Nephron progenitor cell (in vitro differentiated cells): ENCODE data around the gene CACNA1G.

Source experiments
- DNase-seq: peaks from one replicate; pipeline ENCODE4 v3.0.0; 2021
- H3K27ac Mint-ChIP-seq: 2 replicates; pipeline ENCODE4 v1.8.0; 2021; ENCODE audit warnings: mild to moderate bottlenecking, moderate library complexity, mixed read lengths
- H3K27me3 Mint-ChIP-seq: 2 replicates; pipeline ENCODE4 v1.8.0; 2021; ENCODE audit warnings: mild to moderate bottlenecking, low read depth, mixed read lengths; ENCODE audit not compliant: poor library complexity
- H3K36me3 Mint-ChIP-seq: 2 replicates; pipeline ENCODE4 v1.8.0; 2021; ENCODE audit warnings: low read depth, mixed read lengths
- H3K4me1 Mint-ChIP-seq: 2 replicates; pipeline ENCODE4 v1.8.0; 2021; ENCODE audit warnings: mixed read lengths
- H3K4me3 Mint-ChIP-seq: 2 replicates; pipeline ENCODE4 v1.8.0; 2021; ENCODE audit warnings: mild to moderate bottlenecking, moderate library complexity, mixed read lengths
- H3K9me3 Mint-ChIP-seq: 2 replicates; pipeline ENCODE4 v1.8.0; 2021; ENCODE audit warnings: mild to moderate bottlenecking, moderate library complexity, mixed read lengths
- TF ChIP-seq, protein P1 (sequence below): fragments of 200-600 bp; sonication (generic); IDR thresholded peaks from 2 replicates; pipeline ENCODE4 v1.5.0; 2021; ENCODE audit warnings: antibody characterized with exemption

CACNA1G gene

DNA sequence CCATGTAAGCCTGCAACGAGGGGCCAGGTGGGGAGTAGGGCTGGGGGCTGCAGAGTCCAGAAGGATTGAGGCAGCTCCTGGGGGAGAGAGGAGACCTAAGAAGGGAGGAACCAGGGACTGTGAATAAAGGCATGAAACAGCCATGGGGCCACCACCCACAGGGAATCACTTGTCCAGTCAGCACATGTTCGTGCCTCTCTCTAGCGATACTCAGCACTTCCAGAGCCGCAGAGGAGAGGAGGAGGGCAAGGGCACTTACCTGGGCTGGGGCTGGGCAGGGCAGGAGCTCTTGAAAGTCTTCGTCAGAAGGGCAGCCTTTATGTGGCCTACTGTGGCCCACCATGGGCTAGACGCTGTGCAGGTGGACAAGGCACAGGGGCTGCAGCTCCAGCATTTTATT lies 24.2 kb downstream of the CACNA1G start:
- TF ChIP-seq, protein P1, sequence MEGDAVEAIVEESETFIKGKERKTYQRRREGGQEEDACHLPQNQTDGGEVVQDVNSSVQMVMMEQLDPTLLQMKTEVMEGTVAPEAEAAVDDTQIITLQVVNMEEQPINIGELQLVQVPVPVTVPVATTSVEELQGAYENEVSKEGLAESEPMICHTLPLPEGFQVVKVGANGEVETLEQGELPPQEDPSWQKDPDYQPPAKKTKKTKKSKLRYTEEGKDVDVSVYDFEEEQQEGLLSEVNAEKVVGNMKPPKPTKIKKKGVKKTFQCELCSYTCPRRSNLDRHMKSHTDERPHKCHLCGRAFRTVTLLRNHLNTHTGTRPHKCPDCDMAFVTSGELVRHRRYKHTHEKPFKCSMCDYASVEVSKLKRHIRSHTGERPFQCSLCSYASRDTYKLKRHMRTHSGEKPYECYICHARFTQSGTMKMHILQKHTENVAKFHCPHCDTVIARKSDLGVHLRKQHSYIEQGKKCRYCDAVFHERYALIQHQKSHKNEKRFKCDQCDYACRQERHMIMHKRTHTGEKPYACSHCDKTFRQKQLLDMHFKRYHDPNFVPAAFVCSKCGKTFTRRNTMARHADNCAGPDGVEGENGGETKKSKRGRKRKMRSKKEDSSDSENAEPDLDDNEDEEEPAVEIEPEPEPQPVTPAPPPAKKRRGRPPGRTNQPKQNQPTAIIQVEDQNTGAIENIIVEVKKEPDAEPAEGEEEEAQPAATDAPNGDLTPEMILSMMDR = no peak
- DNase-seq = no peak
- peaks cover 11% of the 10 kb centered on the region for H3K27me3 Mint-ChIP-seq
- H3K27ac Mint-ChIP-seq = no peak overlapping the region
- no peaks in the 10 kb centered on the region for H3K9me3 Mint-ChIP-seq
- H3K4me3 Mint-ChIP-seq = no peak overlapping the region
- peaks cover 93% of the 10 kb centered on the region for H3K4me1 Mint-ChIP-seq
- no peaks in the 10 kb centered on the region for H3K36me3 Mint-ChIP-seq

DNA sequence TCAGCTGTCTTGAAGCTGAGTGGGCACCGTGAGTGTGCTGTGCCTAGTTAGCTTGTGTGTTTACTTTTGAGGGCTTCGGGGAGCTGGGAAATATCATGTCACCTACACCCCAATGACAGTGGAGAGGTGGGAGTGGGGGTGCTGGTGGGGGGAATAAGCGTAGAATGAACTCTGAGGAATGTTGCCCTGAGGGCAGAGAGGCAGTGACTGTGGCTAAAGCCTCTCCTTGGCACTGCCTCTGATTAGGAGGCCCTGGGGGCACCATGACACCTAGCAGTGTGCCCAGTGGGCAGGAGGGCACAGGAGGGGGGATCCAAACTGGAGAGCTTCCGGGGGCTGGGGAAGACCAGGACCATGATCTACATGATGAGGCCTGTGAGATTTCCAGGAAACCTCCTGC lies 24.8 kb downstream of the CACNA1G start:
- Mint-ChIP-seq H3K4me3 (no peak overlapping the region), H3K4me1 (peaks cover 94% of the 10 kb centered on the region), H3K36me3 (no peaks in the 10 kb centered on the region), H3K27ac (no peak overlapping the region), H3K27me3 (peaks cover 11% of the 10 kb centered on the region), H3K9me3 (no peaks in the 10 kb centered on the region)
- DNase-seq = no peak
- TF ChIP-seq, protein P1 = no peak

DNA sequence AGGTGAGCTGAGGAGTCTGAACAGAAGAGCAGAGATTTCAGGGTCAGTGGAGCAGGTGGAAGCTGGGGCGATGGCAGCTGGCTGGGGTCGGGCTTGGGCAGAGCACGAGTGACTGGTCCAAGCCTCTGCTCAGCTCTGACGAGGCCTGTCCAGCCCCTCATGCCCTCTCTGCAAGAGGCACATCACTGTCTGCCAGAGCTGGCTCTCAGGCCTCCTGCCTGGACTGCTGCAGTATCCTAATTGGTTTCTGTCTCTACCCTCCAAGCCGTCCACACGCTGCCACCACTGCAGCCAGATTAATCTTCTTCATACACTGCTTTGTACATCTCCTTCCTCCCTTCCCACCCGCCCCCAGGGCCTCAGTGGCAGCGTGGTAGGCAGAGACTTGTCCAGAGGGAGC lies 25.4 kb downstream of the CACNA1G start:
- TF ChIP-seq, protein P1 = no peak
- Mint-ChIP-seq H3K27me3 (peaks cover 11% of the 10 kb centered on the region), H3K4me3 (no peak overlapping the region), H3K27ac (peak overlapping the region; percentile 12), H3K36me3 (no peaks in the 10 kb centered on the region), H3K9me3 (no peaks in the 10 kb centered on the region), H3K4me1 (peaks cover 90% of the 10 kb centered on the region)
- DNase-seq = no peak

DNA sequence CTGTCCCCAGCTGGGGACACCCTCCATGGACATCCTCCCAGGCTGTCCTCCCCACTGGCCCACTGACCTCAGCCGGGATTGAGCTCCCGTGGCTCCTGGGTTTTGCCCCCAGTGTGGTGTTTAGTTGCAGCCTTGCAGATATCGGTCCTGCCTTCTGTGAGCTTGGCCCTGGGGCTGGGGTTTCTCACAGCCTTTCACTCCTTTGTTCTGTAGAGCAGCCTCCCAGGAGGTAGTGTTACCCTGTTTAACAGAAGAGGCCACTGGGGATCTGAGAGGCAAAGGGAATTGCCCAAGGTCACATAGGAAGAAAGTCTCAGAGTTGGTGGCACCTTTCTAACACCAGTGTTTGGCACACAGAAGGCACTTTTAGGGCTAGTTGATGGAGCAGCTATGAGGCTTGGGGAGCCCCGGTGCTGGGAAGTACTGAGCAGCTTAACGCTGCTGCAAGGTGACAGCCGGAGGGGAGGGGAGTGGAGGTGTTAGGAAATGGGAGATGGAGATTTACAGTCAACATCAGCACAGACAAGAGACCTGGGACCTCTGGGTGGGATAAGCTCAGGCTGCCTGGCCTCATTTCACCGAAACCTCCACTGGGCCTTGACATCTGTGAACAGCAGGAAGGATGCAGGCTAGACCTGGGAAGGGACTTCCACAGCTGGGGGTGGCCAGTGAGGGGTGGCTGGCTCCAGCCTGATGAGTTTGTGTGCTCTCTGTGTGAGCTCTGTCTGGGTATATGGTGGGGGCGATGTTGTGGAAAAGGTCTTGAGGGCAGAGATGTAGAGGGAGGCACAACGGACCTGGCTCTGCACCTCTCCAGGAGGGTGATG lies 26.1 kb downstream of the CACNA1G start:
- TF ChIP-seq, protein P1 = no peak
- Mint-ChIP-seq H3K4me1 (peaks cover 87% of the 10 kb centered on the region), H3K9me3 (no peaks in the 10 kb centered on the region)

DNA sequence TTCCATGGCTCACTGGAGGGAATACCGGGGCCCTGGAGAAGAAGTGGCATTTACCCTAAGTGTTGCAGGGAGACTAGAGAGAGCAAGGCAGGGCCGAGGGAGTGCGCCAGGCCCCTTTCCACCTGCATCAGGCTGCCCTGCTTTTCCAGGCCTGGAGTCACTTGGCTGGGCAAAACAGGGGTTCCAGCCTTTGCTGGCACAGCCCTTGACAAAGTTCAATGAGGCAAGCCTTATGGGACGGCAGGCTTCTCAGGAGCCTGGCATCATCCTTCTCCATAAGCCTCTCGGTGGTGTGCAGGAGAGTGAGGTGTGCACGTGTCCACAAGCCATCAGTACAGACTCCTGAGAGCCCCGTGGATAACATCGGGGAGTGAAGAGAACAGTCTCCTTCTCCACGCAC lies 27.1 kb downstream of the CACNA1G start:
- no peak for DNase-seq
- Mint-ChIP-seq H3K9me3 (no peaks in the 10 kb centered on the region), H3K27ac (peak overlapping the region; percentile 68), H3K4me1 (peaks cover 85% of the 10 kb centered on the region), H3K36me3 (no peaks in the 10 kb centered on the region), H3K4me3 (no peak overlapping the region), H3K27me3 (peaks cover 11% of the 10 kb centered on the region)
- TF ChIP-seq, protein P1 = no peak

More for the DNA sequence above, 26.1 kb downstream of the CACNA1G start:
- peak overlapping the region; percentile 30 for H3K4me3 Mint-ChIP-seq
- no peaks in the 10 kb centered on the region for H3K36me3 Mint-ChIP-seq
- H3K27ac Mint-ChIP-seq = peak overlapping the region; percentile 68
- no peak for DNase-seq
- peaks cover 11% of the 10 kb centered on the region for H3K27me3 Mint-ChIP-seq
